Muscle of back (tissue), 10 donors: ENCODE data around the gene TAF7. TPM values are rescaled to one million over a fixed set of nuclear protein-coding genes. Genes with fewer than 3 reads are reported as not detected.

Experiments
- polyA plus RNA-seq, 10 donors: library from polyadenylated mRNA; unstranded; fragments of 120-200 nt; gene quantifications; one replicate each; pipeline ENCODE4 v1.2.1, GENCODE V29; 2013; ENCODE audit not compliant: insufficient read length in 10 of 10

The TAF7 gene
- polyA plus RNA-seq, 10 donors, result 74.5 to 97.2 (median 82.8) TPM

Other genes with a start within 250 kb of the TAF7 start
- gene PCDHB2, start 226.2 kb downstream of the TAF7 start, polyA plus RNA-seq, result 1 to 10 TPM; 2.3 to 5.9 (median 4.2) TPM
- gene PCDHB3, start 220.3 kb downstream of the TAF7 start, polyA plus RNA-seq, result 1 to 10 TPM; 1.6 to 2.8 (median 2.0) TPM
- 1 to 10 TPM; 2.8 to 4.6 (median 3.1) TPM for gene PCDHB4, start 199.0 kb downstream of the TAF7 start, polyA plus RNA-seq
- 1 to 10 TPM; 2.7 to 5.1 (median 3.9) TPM for gene PCDHB5, start 185.6 kb downstream of the TAF7 start, polyA plus RNA-seq
- gene PCDHB6, start 170.7 kb downstream of the TAF7 start, polyA plus RNA-seq, result 1 to 10 TPM; 1.3 to 2.5 (median 1.8) TPM
- gene PCDHB7, start 148.1 kb downstream of the TAF7 start, polyA plus RNA-seq, result 1 to 10 TPM; 1.8 to 3.5 (median 2.6) TPM
- gene PCDHB8, start 143.0 kb downstream of the TAF7 start, polyA plus RNA-seq, result 1 to 10 TPM in 8 of 10 donors, under 1 TPM in 2; 0.34 to 2.4 (median 1.3) TPM
- gene PCDHB16, start 138.4 kb downstream of the TAF7 start, polyA plus RNA-seq, result 1 to 10 TPM; 2.3 to 6.1 (median 4.2) TPM
- gene PCDHB9, start 133.6 kb downstream of the TAF7 start, polyA plus RNA-seq, result 1 to 10 TPM; 1.4 to 3.9 (median 2.5) TPM
- gene PCDHB10, start 128.4 kb downstream of the TAF7 start, polyA plus RNA-seq, result 1 to 10 TPM; 3.6 to 6.4 (median 4.9) TPM
- 1 to 10 TPM; 1.6 to 3.5 (median 2.7) TPM for gene PCDHB11, start 121.2 kb downstream of the TAF7 start, polyA plus RNA-seq
- gene PCDHB12, start 112.1 kb downstream of the TAF7 start, polyA plus RNA-seq, result 1 to 10 TPM; 2.3 to 3.7 (median 2.8) TPM
- gene PCDHB13, start 106.9 kb downstream of the TAF7 start, polyA plus RNA-seq, result 1 to 10 TPM; 2.3 to 3.6 (median 2.6) TPM
- 1 to 10 TPM; 5.3 to 8.1 (median 6.6) TPM for gene PCDHB14, start 97.4 kb downstream of the TAF7 start, polyA plus RNA-seq
- 1 to 10 TPM; 5.9 to 9.7 (median 7.8) TPM for gene PCDHB15, start 75.4 kb downstream of the TAF7 start, polyA plus RNA-seq
- under 1 TPM in 1 of 10 donors, not detected in 9; 0.17 TPM for gene SLC25A2, start 16.7 kb downstream of the TAF7 start, polyA plus RNA-seq
- gene PCDHGA1, start 9.7 kb upstream of the TAF7 start, polyA plus RNA-seq, result under 1 TPM; 0.38 to 0.64 (median 0.54) TPM
- gene PCDHGA2, start 18.0 kb upstream of the TAF7 start, polyA plus RNA-seq, result 1 to 10 TPM; 1.7 to 3.1 (median 2.4) TPM
- gene PCDHGA3, start 23.0 kb upstream of the TAF7 start, polyA plus RNA-seq, result 1 to 10 TPM; 1.2 to 1.7 (median 1.4) TPM
- gene PCDHGB1, start 29.3 kb upstream of the TAF7 start, polyA plus RNA-seq, result under 1 TPM; 0.36 to 0.88 (median 0.60) TPM
- gene PCDHGA4, start 34.2 kb upstream of the TAF7 start, polyA plus RNA-seq, result 1 to 10 TPM; 1.1 to 1.8 (median 1.3) TPM
- gene PCDHGB2, start 39.2 kb upstream of the TAF7 start, polyA plus RNA-seq, result 1 to 10 TPM; 1.9 to 2.6 (median 2.2) TPM
- 1 to 10 TPM; 1.9 to 3.3 (median 2.6) TPM for gene PCDHGA5, start 43.4 kb upstream of the TAF7 start, polyA plus RNA-seq
- gene PCDHGB3, start 49.5 kb upstream of the TAF7 start, polyA plus RNA-seq, result 1 to 10 TPM in 9 of 10 donors, under 1 TPM in 1; 0.99 to 1.7 (median 1.4) TPM
- gene PCDHGA6, start 53.1 kb upstream of the TAF7 start, polyA plus RNA-seq, result 1 to 10 TPM; 2.4 to 5.4 (median 3.4) TPM
- 1 to 10 TPM; 1.2 to 2.0 (median 1.4) TPM for gene PCDHGA7, start 62.0 kb upstream of the TAF7 start, polyA plus RNA-seq
- gene PCDHGB4, start 66.9 kb upstream of the TAF7 start, polyA plus RNA-seq, result 1 to 10 TPM; 1.7 to 3.9 (median 2.5) TPM
- gene PCDHGA8, start 71.8 kb upstream of the TAF7 start, polyA plus RNA-seq, result under 1 TPM; 0.43 to 0.83 (median 0.57) TPM
- gene PCDHGB5, start 77.2 kb upstream of the TAF7 start, polyA plus RNA-seq, result 1 to 10 TPM; 2.5 to 7.0 (median 4.1) TPM
- 1 to 10 TPM; 3.4 to 5.3 (median 3.8) TPM for gene PCDHGA9, start 82.0 kb upstream of the TAF7 start, polyA plus RNA-seq
- 1 to 10 TPM; 2.7 to 6.8 (median 4.3) TPM for gene PCDHGB6, start 87.2 kb upstream of the TAF7 start, polyA plus RNA-seq
- 1 to 10 TPM; 1.2 to 2.8 (median 1.8) TPM for gene PCDHGA10, start 92.2 kb upstream of the TAF7 start, polyA plus RNA-seq
- 10 to 100 TPM in 1 of 10 donors, 1 to 10 TPM in 9; 7.4 to 11.7 (median 8.2) TPM for gene PCDHGB7, start 96.9 kb upstream of the TAF7 start, polyA plus RNA-seq
- 1 to 10 TPM; 2.9 to 4.8 (median 3.3) TPM for gene PCDHGA11, start 100.3 kb upstream of the TAF7 start, polyA plus RNA-seq
- 1 to 10 TPM; 1.2 to 3.1 (median 2.3) TPM for gene PCDHGA12, start 109.7 kb upstream of the TAF7 start, polyA plus RNA-seq
- gene PCDHGC3, start 155.2 kb upstream of the TAF7 start, polyA plus RNA-seq, result 100 to 1,000 TPM in 8 of 10 donors, 10 to 100 TPM in 2; 95.8 to 177 (median 115) TPM
- gene PCDHGC4, start 164.2 kb upstream of the TAF7 start, polyA plus RNA-seq, result 1 to 10 TPM in 9 of 10 donors, under 1 TPM in 1; 0.93 to 2.2 (median 1.6) TPM
- 1 to 10 TPM in 1 of 10 donors, under 1 TPM in 9; 0.25 to 1.4 (median 0.44) TPM for gene PCDHGC5, start 168.3 kb upstream of the TAF7 start, polyA plus RNA-seq